K562 (cell line): Measurements from ENCODE around the gene EIF4E3. TPM values are rescaled to one million over a fixed set of nuclear protein-coding genes. Genes with fewer than 3 reads are reported as not detected.

Experiments
- ATAC-seq: fragments of 200-7000 bp; cut with Tn5 transposase; 3 replicates; pipeline ENCODE4 v1.9.1; 2020; ENCODE audit warnings: moderate library complexity
- BruUV-seq: library from RNA; stranded (reverse); fragments of 400-500 nt; replicated peaks from 2 replicates; lab custom pipeline; 2021; lab: Mats Ljungman, UMichigan
- CTCF ChIA-PET: fragments of 300-600 bp; formaldehyde crosslinking; extraction: SDS; loops from one replicate; lab custom pipeline; 2021; ENCODE audit warnings: low intra/inter-chr PET ratio; lab: Yijun Ruan, JAX
- POLR2A ChIA-PET: fragments of 300-600, 350-650 bp; sonication (Branson Sonifier 250); formaldehyde crosslinking; extraction: SDS; loops from one replicate; lab custom pipeline; 2021; ENCODE audit warnings: antibody characterized with exemption, inconsistent platforms; lab: Yijun Ruan, JAX
- DNase-seq, 4 experiments: peaks; one replicate each; pipeline versions ENCODE4 v3.0.0 to v3.0.0-alpha.2; 2011 to 2018; ENCODE audit warnings: low spot score in 3 of 4, mixed read lengths in 3 of 4; ENCODE audit errors: extremely low read depth in 1 of 4
- FAIRE-seq: peaks from 2 replicates; lab custom pipeline; 2011; peaks lifted over from hg19 to GRCh38; lab: Jason Lieb, UNC
- H2AFZ ChIP-seq: 2 replicates; pipeline ENCODE4 v1.6.0; 2011; ENCODE audit warnings: low read depth, low read length, control low read depth, inconsistent platforms
- H3K27ac ChIP-seq: fragments of 200-600 bp; 3 replicates; pipeline ENCODE4 v1.8.0; 2011; ENCODE audit warnings: low read depth, mild to moderate bottlenecking, control low read depth, inconsistent platforms, low read length, moderate library complexity, mixed read lengths; ENCODE audit errors: extremely low read depth
- H3K27me3 ChIP-seq, 2 experiments: fragments of 300-600 bp in 1 of 2; 2 replicates in 1 of 2; 3 replicates in 1 of 2; pipeline versions ENCODE4 v1.6.0 to v1.8.0; 2011; ENCODE audit warnings: inconsistent platforms in 2 of 2, low read length in 2 of 2, mild to moderate bottlenecking in 1 of 2, mixed read lengths in 1 of 2, moderate library complexity in 1 of 2; ENCODE audit not compliant: control insufficient read depth in 2 of 2, insufficient read depth in 2 of 2
- H3K36me3 ChIP-seq: fragments of 300-600 bp; 3 replicates; pipeline ENCODE4 v1.8.0; 2011; ENCODE audit warnings: mild to moderate bottlenecking, low read length, inconsistent platforms; ENCODE audit not compliant: control insufficient read depth, insufficient read depth
- H3K4me1 ChIP-seq, 2 experiments: fragments of 200-600 bp in 1 of 2; replicated peaks in 1 of 2; 2 replicates in 1 of 2; 3 replicates in 1 of 2; pipeline versions ENCODE4 v1.5.1 to v1.8.0; 2011; ENCODE audit warnings: inconsistent platforms in 2 of 2, low read length in 2 of 2, mild to moderate bottlenecking in 1 of 2, mixed read lengths in 1 of 2, moderate library complexity in 1 of 2; ENCODE audit not compliant: control insufficient read depth in 2 of 2, insufficient read depth in 2 of 2
- H3K4me2 ChIP-seq: 2 replicates; pipeline ENCODE4 v1.6.1; 2011; ENCODE audit warnings: low read length, control low read depth, inconsistent platforms, mixed read lengths; ENCODE audit not compliant: insufficient read depth
- H3K4me3 ChIP-seq: fragments of 200-600 bp; sonication (generic), shearing (Covaris generic); 2 replicates; pipeline ENCODE4 v1.5.1; 2016; ENCODE audit warnings: control low read depth, inconsistent platforms
- H3K79me2 ChIP-seq: fragments of 200-600 bp; 3 replicates; pipeline ENCODE4 v1.8.0; 2011; ENCODE audit warnings: low read length, inconsistent platforms; ENCODE audit not compliant: control insufficient read depth, insufficient read depth
- H3K9ac ChIP-seq, 2 experiments: 2 replicates each; pipeline versions ENCODE4 v1.6.0 to v1.6.1; 2011; ENCODE audit warnings: low read depth in 2 of 2, low read length in 2 of 2, control low read depth in 1 of 2, inconsistent platforms in 1 of 2, mild to moderate bottlenecking in 1 of 2, mixed read lengths in 1 of 2; ENCODE audit not compliant: insufficient read depth in 1 of 2
- H3K9me1 ChIP-seq: one replicate; pipeline ENCODE4 v1.6.0; 2011; ENCODE audit warnings: inconsistent platforms, mild to moderate bottlenecking, low read length, moderate library complexity; ENCODE audit not compliant: control insufficient read depth, insufficient read depth
- H3K9me3 ChIP-seq: replicated peaks from 2 replicates; pipeline ENCODE4 v1.5.1; 2011; ENCODE audit warnings: low read depth, low read length, inconsistent platforms; ENCODE audit not compliant: control insufficient read depth, insufficient read depth
- H4K20me1 ChIP-seq: replicated peaks from 2 replicates; pipeline ENCODE4 v1.6.1; 2011; ENCODE audit warnings: low read length, inconsistent platforms, mixed read lengths; ENCODE audit not compliant: control insufficient read depth, insufficient read depth
- ARID3A ChIP-seq: IDR thresholded peaks from 2 replicates; pipeline ENCODE4 v1.6.1; 2012; ENCODE audit warnings: low read depth, low read length, improper control_type of control experiment, borderline replicate concordance
- CREM ChIP-seq: IDR thresholded peaks from 2 replicates; pipeline ENCODE4 v1.6.1; 2014; ENCODE audit warnings: antibody characterized with exemption, low read depth
- FIP1L1 ChIP-seq: fragments of 200-400 bp; formaldehyde crosslinking; IDR thresholded peaks from 2 replicates; pipeline ENCODE4 v1.6.1; 2018; ENCODE audit warnings: mild to moderate bottlenecking, low read depth, low read length; ENCODE audit not compliant: poor library complexity, severe bottlenecking
- FOXJ3 ChIP-seq: sonication (generic); formaldehyde crosslinking; IDR thresholded peaks from 2 replicates; pipeline ENCODE4 v1.4.0; 2020; ENCODE audit warnings: mild to moderate bottlenecking, missing genetic modification reagents
- HCFC1 ChIP-seq: IDR thresholded peaks from 2 replicates; pipeline ENCODE4 v1.6.1; 2012; ENCODE audit warnings: low read depth, low read length, improper control_type of control experiment
- ILF3 ChIP-seq: fragments of 450-650 bp; IDR thresholded peaks from 2 replicates; pipeline ENCODE4 v1.6.1; 2018; ENCODE audit warnings: antibody characterized with exemption, mild to moderate bottlenecking, moderate library complexity, borderline replicate concordance
- MECOM ChIP-seq: fragments of 250-450 bp; sonication (Bioruptor Pico); IDR thresholded peaks from 2 replicates; pipeline ENCODE4 v1.8.0; 2022; ENCODE audit warnings: inconsistent platforms
- MED1 ChIP-seq: sonication (generic); formaldehyde crosslinking; IDR thresholded peaks from 2 replicates; pipeline ENCODE4 v1.8.1; 2023; ENCODE audit warnings: missing genetic modification reagents, borderline replicate concordance
- RBBP5 ChIP-seq: fragments of 200-600 bp; sonication (generic); IDR thresholded peaks from 2 replicates; pipeline ENCODE4 v1.6.1; 2012; ENCODE audit warnings: borderline replicate concordance, mild to moderate bottlenecking, low read length, control low read depth, inconsistent platforms; ENCODE audit not compliant: insufficient read depth, poor library complexity, severe bottlenecking
- SMAD2 ChIP-seq: fragments of 150-350 bp; IDR thresholded peaks from 2 replicates; pipeline ENCODE4 v1.6.1; 2014; ENCODE audit warnings: low read depth, mild to moderate bottlenecking, low read length
- SREBF1 ChIP-seq: fragments of 150-350 bp; IDR thresholded peaks from 2 replicates; pipeline ENCODE4 v1.6.1; 2014; ENCODE audit warnings: antibody characterized with exemption, low read depth, low read length, borderline replicate concordance
- XRCC5 ChIP-seq: fragments of 200-400 bp; formaldehyde crosslinking; IDR thresholded peaks from 2 replicates; pipeline ENCODE4 v1.6.1; 2017; ENCODE audit warnings: low read depth, mild to moderate bottlenecking, low read length
- ZNF140 ChIP-seq: fragments of 250-450 bp; sonication (Bioruptor Pico); IDR thresholded peaks from 2 replicates; pipeline ENCODE4 v1.8.0; 2021; ENCODE audit warnings: moderate library complexity, mild to moderate bottlenecking, inconsistent platforms
- ZNF551 ChIP-seq: fragments of 250-450 bp; sonication (Bioruptor Pico); IDR thresholded peaks from 2 replicates; pipeline ENCODE4 v1.5.0; 2021; ENCODE audit warnings: mild to moderate bottlenecking, moderate library complexity
- ZSCAN29 ChIP-seq: fragments of 450-650 bp; IDR thresholded peaks from 2 replicates; pipeline ENCODE4 v1.6.1; 2017
- WGBS: fragments of 100-300 bp; shearing (Covaris generic); methylation state at CpG from one replicate; pipeline ENCODE4 v1.1.6; 2016; ENCODE audit warnings: low coverage, mixed read lengths; ENCODE audit not compliant: insufficient coverage; ENCODE audit errors: missing lambda C conversion rate; 5-methylcytosine and 5-hydroxymethylcytosine counted together
- in situ Hi-C: fragments of 300-500 bp; cut with MboI; formaldehyde crosslinking; loops from 4 replicates; pipeline ENCODE4 v1.15.0; 2018; ENCODE audit warnings: inconsistent platforms, mixed read lengths
- intact Hi-C: fragments of 100-400 bp; cut with micrococcal nuclease; formaldehyde crosslinking; loops from 2 replicates; pipeline ENCODE4 v1.14.2; 2022
- polyA plus RNA-seq, 8 experiments: library from polyadenylated mRNA; depleted of rRNA in 4 of 8; stranded (reverse) in 5 of 8; unstranded in 3 of 8; fragments of >200 nt; fragmentation: Nextera tagmentation in 2 of 8; fragmentation: Illumina TruSeq in 1 of 8; extraction: Ambion mirVana in 2 of 8; extraction: Trizol in 1 of 8; gene quantifications; 2 replicates each; pipeline versions ENCODE4 v1.2.1 to v1.2.3, GENCODE V29; 2011 to 2014; ENCODE audit warnings: inconsistent platforms in 1 of 8, missing spikeins in 1 of 8
- total RNA-seq, 7 experiments: library from RNA; depleted of rRNA in 6 of 7; stranded (reverse); fragments of >200 nt in 6 of 7; fragmentation: Illumina TruSeq in 2 of 7; extraction: Trizol in 2 of 7; gene quantifications; 2 replicates each; pipeline versions ENCODE4 v1.2.1 to v1.2.3, GENCODE V29; 2011 to 2021; ENCODE audit warnings: low replicate concordance in 1 of 7
- TF ChIP-seq, protein P1 (sequence below), 2 experiments: fragments of 450-650 bp in 1 of 2; sonication (generic) in 1 of 2; formaldehyde crosslinking in 1 of 2; IDR thresholded peaks in 1 of 2; conservative IDR thresholded peaks in 1 of 2; 2 replicates each; pipeline versions ENCODE4 v1.6.1 to v1.8.1; 2016 to 2023; ENCODE audit warnings: mild to moderate bottlenecking in 2 of 2, moderate library complexity in 2 of 2, inconsistent platforms in 1 of 2, missing genetic modification reagents in 1 of 2

The EIF4E3 gene
- total and polyA plus RNA-seq, 9 of the 15 experiments (the other 6 are each of a cell fraction or from before 2014, with no cell fraction given) = 0.18 to 2.5 (median 1.1) TPM

DNA sequence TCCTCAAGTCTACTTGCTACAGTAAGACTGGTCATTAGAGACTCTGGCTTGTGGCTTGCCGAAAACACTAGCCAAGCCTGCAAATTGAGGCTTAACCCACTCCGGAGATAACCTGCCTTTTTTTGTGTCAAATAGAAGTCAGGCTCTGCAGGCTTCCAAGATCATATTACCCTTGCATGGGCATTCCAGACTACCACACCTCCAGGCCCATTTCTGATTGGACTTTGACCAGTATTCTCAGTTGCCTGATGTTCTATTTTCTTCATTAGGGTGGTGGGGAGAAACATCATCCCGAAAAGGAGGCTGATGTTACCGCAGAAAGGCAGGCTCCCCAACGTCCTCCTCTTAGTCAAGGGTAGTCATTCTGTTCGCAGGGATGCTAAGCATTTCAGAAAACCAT lies 73.6 kb downstream of the EIF4E3 start (continued):
- TF ChIP-seq, protein P1, sequence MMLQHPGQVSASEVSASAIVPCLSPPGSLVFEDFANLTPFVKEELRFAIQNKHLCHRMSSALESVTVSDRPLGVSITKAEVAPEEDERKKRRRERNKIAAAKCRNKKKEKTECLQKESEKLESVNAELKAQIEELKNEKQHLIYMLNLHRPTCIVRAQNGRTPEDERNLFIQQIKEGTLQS (IDR thresholded peaks at IDR 0.05) = no peak
- TF ChIP-seq, protein P1 (CRISPR knock-in tag; conservative IDR thresholded peaks at IDR 0.05) = no peak
- TF ChIP-seq ILF3 (no peak), HCFC1 (no peak), RBBP5 (no peak), ZNF140 (CRISPR knock-in tag) (no peak), XRCC5 (no peak), ZNF551 (CRISPR knock-in tag) (no peak)
- TF ChIP-seq, all 486 proteins: peak for 0

- no peaks in the 10 kb centered on the region for H3K9me3 ChIP-seq
- intact Hi-C loops = loop anchor here (5.0 to 10.0 kb wide), 2 partner anchors 136 to 1118 kb away; no protein-coding TSS in a partner anchor
- H3K79me2 ChIP-seq = no peaks in the 10 kb centered on the region
- ChIA-PET CTCF (no interaction called here), POLR2A (interaction anchor here (0.6 kb wide), 2 partner anchors 223 to 1341 kb away, joined by 3 read pairs; no protein-coding TSS in a partner anchor)
- H3K4me2 ChIP-seq = no peak overlapping the region
- H3K4me1 ChIP-seq = no peaks in the 10 kb centered on the region; a peak in 1 of 5 replicates
- H3K36me3 ChIP-seq = no peaks in the 10 kb centered on the region
- BruUV-seq = no TSS peak
- H3K4me3 ChIP-seq = no peak overlapping the region
- no peak overlapping the region for H2AFZ ChIP-seq
- no peak for ATAC-seq
- TF ChIP-seq ARID3A (no peak), FOXJ3 (CRISPR knock-in tag) (no peak), FIP1L1 (no peak), SREBF1 (no peak), ZSCAN29 (no peak), SMAD2 (no peak), MECOM (no peak), MED1 (CRISPR knock-in tag) (no peak), CREM (no peak)
- in situ Hi-C loops = loop anchor here (10.0 to 25.0 kb wide), 2 partner anchors 1106 to 1588 kb away; no protein-coding TSS in a partner anchor
- no peak for FAIRE-seq
- no peaks in the 10 kb centered on the region for H4K20me1 ChIP-seq
- no peaks in the 10 kb centered on the region; a peak in 2 of 5 replicates for H3K27me3 ChIP-seq
- H3K9ac ChIP-seq = no peak overlapping the region
- DNase-seq = no peak
- no peaks in the 10 kb centered on the region for H3K9me1 ChIP-seq
- 15% methylated on average over 5 of the region's 5 CpGs for WGBS
- no peak overlapping the region for H3K27ac ChIP-seq
These were observed 74.8 kb downstream of the EIF4E3 start for GRCh38 chr3:71650372-71650771.
